GM23338 (cell line): Measurements from ENCODE around the gene DUS3L.

Source experiments
- CREB1 ChIP-seq: fragments of 250-450 bp; sonication (Bioruptor Pico); IDR thresholded peaks from 2 replicates; pipeline ENCODE4 v1.5.0; 2020; ENCODE audit warnings: low read depth, mild to moderate bottlenecking, moderate library complexity
- CTCF ChIP-seq, 2 experiments: fragments of 200-600 bp in 1 of 2; sonication (generic) in 1 of 2; conservative IDR thresholded peaks; 2 replicates each; pipeline versions ENCODE4 v1.5.1 to v1.6.1; 2016 to 2017; ENCODE audit warnings: antibody characterized with exemption in 2 of 2, low read depth in 2 of 2, mild to moderate bottlenecking in 2 of 2, moderate library complexity in 1 of 2
- ETS1 ChIP-seq: IDR thresholded peaks from 2 replicates; pipeline ENCODE4 v1.6.1; 2016; ENCODE audit warnings: antibody characterized with exemption
- EZH2phosphoT487 ChIP-seq: fragments of 200-600 bp; sonication (generic); IDR thresholded peaks from one replicate; pipeline ENCODE4 v1.8.1; 2018; ENCODE audit warnings: antibody characterized with exemption; ENCODE audit not compliant: unreplicated experiment
- NANOG ChIP-seq: IDR thresholded peaks from 2 replicates; pipeline ENCODE4 v1.6.1; 2016; ENCODE audit warnings: antibody characterized with exemption, borderline replicate concordance
- ZNF462 ChIP-seq: fragments of 250-450 bp; sonication (Bioruptor Pico); IDR thresholded peaks from 2 replicates; pipeline ENCODE4 v1.5.0; 2020; ENCODE audit warnings: mild to moderate bottlenecking, moderate library complexity

GRCh38 chr19:5738423-5738822 lies 52.5 kb downstream of the DUS3L start:
- TF ChIP-seq ZNF462 (CRISPR knock-in tag) (no peak), EZH2phosphoT487 (no peak), CTCF (conservative IDR thresholded peaks at IDR 0.05; ENCODE audit: low read depth in 2 of 2) (no peak), ETS1 (no peak), NANOG (no peak), CREB1 (CRISPR knock-in tag) (no peak)
